Measurements from ENCODE around the gene STAT2.

The STAT2 gene

GRCh38 chr12:56315249-56315621, 44.7 kb downstream of the STAT2 start:
- TF ChIP-seq GATA3 (IDR thresholded peaks at IDR 0.05; ENCODE audit: low read depth, low read length) (no peak), GATA2 (IDR thresholded peaks at IDR 0.05; ENCODE audit: low read depth, low read length) (no peak)

- TF ChIP-seq GATA2 (IDR thresholded peaks at IDR 0.05; ENCODE audit: low read depth, low read length) (no peak), GATA3 (IDR thresholded peaks at IDR 0.05; ENCODE audit: low read depth, low read length) (no peak)
Measured at GRCh38 chr12:56311003-56311402, 48.9 kb downstream of the STAT2 start.

GRCh38 chr12:56308714-56309113, 51.2 kb downstream of the STAT2 start:
- TF ChIP-seq GATA2 (IDR thresholded peaks at IDR 0.05; ENCODE audit: low read depth, low read length) (no peak), GATA3 (IDR thresholded peaks at IDR 0.05; ENCODE audit: low read depth, low read length) (no peak)

GRCh38 chr12:56307221-56307965, 52.5 kb downstream of the STAT2 start:
- no peak for TF ChIP-seq GATA2 (IDR thresholded peaks at IDR 0.05; ENCODE audit: low read depth, low read length)
- no peak for TF ChIP-seq GATA3 (IDR thresholded peaks at IDR 0.05; ENCODE audit: low read depth, low read length)

GRCh38 chr12:56304872-56305590, 54.9 kb downstream of the STAT2 start:
- TF ChIP-seq GATA3 (IDR thresholded peaks at IDR 0.05; ENCODE audit: low read depth, low read length) (no peak), GATA2 (IDR thresholded peaks at IDR 0.05; ENCODE audit: low read depth, low read length) (no peak)

- TF ChIP-seq GATA2 (IDR thresholded peaks at IDR 0.05; ENCODE audit: low read depth, low read length) (no peak), GATA3 (IDR thresholded peaks at IDR 0.05; ENCODE audit: low read depth, low read length) (no peak)
Measured at GRCh38 chr12:56304276-56304675, 55.6 kb downstream of the STAT2 start.

GRCh38 chr12:56300644-56301464, 59.1 kb downstream of the STAT2 start:
- no peak for TF ChIP-seq GATA2 (IDR thresholded peaks at IDR 0.05; ENCODE audit: low read depth, low read length)
- TF ChIP-seq GATA3 (IDR thresholded peaks at IDR 0.05; ENCODE audit: low read depth, low read length) = no peak

GRCh38 chr12:56299853-56300643, 59.9 kb downstream of the STAT2 start, which contains the start of gene CS:
TSS of gene CS (minus strand) at chr12:56300330. CDS start at chr12:56300201, 129 bp downstream.
- no peak for TF ChIP-seq GATA3 (IDR thresholded peaks at IDR 0.05; ENCODE audit: low read depth, low read length)
- no peak for TF ChIP-seq GATA2 (IDR thresholded peaks at IDR 0.05; ENCODE audit: low read depth, low read length)

- TF ChIP-seq GATA2 (IDR thresholded peaks at IDR 0.05; ENCODE audit: low read depth, low read length) (no peak), GATA3 (IDR thresholded peaks at IDR 0.05; ENCODE audit: low read depth, low read length) (no peak)
Measured at GRCh38 chr12:56299308-56299852, 60.5 kb downstream of the STAT2 start.

- TF ChIP-seq GATA3 (IDR thresholded peaks at IDR 0.05; ENCODE audit: low read depth, low read length) = no peak
- TF ChIP-seq GATA2 (IDR thresholded peaks at IDR 0.05; ENCODE audit: low read depth, low read length) = no peak
Measured at GRCh38 chr12:56298828-56299227, 61.1 kb downstream of the STAT2 start.

- TF ChIP-seq GATA2 (IDR thresholded peaks at IDR 0.05; ENCODE audit: low read depth, low read length) (no peak), GATA3 (IDR thresholded peaks at IDR 0.05; ENCODE audit: low read depth, low read length) (no peak)
Measured at GRCh38 chr12:56297400-56297799, 62.5 kb downstream of the STAT2 start.

- TF ChIP-seq GATA2 (IDR thresholded peaks at IDR 0.05; ENCODE audit: low read depth, low read length) (no peak), GATA3 (IDR thresholded peaks at IDR 0.05; ENCODE audit: low read depth, low read length) (no peak)
Measured at GRCh38 chr12:56296295-56296694, 63.6 kb downstream of the STAT2 start.

GRCh38 chr12:56293795-56294194, 66.1 kb downstream of the STAT2 start:
- TF ChIP-seq GATA3 (IDR thresholded peaks at IDR 0.05; ENCODE audit: low read depth, low read length) (no peak), GATA2 (IDR thresholded peaks at IDR 0.05; ENCODE audit: low read depth, low read length) (no peak)
